HG03558 (cell line): ENCODE results near the gene MYO1B.

Experiments used
- ATAC-seq: cut with Tn5 transposase; IDR thresholded peaks from one replicate; pipeline ENCODE4 v1.9.1; 2021; ENCODE audit warnings: moderate number of reproducible peaks; ENCODE audit not compliant: unreplicated experiment; ENCODE audit errors: extremely low read depth

Gene MYO1B

DNA sequence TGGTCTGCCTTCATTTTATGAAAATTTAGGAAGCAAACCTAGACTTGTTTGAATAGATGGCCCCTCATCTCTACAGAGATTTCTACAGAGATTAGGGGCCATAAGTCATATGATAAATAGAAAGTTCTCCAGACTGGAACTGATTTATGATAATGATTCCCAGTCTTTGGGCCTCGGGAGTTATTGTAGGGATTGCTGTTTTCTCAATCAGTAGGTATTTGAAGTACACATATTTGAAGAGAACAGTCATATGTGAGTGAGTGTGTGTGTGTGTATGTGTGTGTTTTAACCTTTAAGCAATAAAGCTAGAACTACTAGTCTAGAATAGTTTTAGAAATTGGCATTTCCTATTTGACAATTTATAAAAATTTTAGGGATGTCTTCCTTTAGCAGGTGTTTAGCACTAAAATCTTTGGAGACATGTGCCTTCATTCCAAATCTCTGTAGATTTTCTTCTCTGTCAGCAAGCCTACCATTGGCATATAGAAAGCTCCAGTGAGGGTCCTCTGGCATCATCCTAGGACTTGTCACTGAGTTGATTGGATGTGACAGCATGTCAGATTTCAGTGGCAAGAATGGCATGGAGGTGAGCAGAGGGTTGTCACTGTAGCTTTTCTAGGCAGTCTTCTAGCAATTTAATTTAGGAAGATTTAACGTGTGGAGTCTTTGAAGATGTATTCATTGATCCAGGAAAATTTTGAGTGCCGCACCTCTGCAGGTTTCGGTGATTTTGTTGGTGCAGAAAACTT is 71.2 kb downstream of the MYO1B start:
- no peak for ATAC-seq

GRCh38 chr2:191318037-191318728 is 73.0 kb downstream of the MYO1B start:
- no peak for ATAC-seq

DNA sequence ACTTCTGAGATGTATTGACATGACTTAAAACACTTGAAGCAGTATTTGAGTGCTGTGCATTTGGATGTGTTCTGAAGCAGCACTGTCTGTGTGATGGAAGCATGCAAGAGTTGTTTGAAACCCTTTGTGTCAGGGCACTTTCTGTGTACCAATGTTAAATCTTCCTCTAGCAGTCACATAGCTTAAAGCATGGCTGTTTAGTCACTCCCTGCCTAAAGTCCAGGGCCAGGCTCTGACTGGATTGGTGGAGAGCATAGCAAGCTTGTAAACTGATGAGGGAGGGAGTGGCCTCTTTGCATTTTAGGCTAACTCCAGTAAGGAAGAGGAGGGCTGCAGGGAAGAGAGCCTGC is 73.5 kb downstream of the MYO1B start:
- no peak for ATAC-seq

GRCh38 chr2:191319186-191319585 is 74.0 kb downstream of the MYO1B start:
- ATAC-seq: no peak

DNA sequence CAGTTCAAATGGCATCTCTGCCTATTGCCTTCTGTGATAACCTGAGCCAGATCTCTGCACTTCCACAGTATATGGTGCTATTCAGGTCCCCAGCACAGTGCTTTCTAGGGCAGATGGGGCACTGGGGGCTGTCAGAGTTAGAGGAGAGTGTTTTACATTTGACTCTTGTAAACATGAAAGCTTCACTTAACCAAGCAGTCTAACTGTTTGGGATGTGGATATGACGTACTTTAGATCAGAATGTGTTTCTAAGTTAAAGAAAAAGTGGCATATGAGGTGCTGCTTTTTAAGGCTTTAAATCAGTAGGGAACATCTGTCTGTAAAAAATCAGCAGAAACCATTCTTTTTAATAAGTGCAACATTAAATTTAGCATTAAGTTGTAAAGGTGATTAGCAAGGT is 75.7 kb downstream of the MYO1B start:
- no peak for ATAC-seq

DNA sequence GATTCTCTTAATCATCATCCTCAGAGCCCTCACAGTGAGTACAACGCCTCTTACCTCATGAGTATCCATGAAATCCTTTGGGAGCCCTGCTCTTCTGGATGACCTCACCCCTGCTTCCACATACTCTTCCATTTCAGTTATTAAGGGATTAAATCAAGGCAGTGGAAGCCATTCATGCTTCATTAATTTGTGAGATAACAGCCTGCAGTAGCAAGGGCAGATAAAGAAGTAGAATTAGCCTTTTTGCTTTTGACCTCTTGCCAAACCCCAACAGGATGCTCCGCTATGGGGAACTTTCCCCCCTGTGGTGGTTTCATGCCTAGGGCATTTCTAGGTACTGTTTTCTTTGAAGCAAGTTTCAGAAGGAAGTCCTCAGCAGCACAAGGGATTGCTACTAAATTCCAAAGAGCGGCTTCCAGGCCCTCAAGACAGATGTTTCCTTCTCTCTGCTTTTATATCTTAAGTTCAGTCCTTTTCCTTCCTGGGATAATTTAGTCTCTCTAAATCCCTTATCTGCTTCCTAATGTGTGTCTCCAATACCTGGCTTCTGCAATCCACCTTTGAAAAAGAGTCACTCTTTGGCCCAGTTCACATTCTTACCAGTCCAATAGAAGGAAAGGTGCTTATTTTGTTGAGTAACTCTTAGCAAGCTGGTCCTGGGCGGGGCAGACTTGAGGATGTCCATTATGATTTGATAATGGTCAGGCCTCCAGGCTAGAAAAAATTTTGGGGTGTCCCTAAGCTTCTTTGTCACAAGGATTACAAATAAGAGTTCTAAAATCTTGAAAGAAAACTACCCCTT is 76.9 kb downstream of the MYO1B start:
- no peak for ATAC-seq

- ATAC-seq: no peak
Measured at GRCh38 chr2:191322828-191323506, 77.8 kb downstream of the MYO1B start.

GRCh38 chr2:191325651-191326365 is 80.6 kb downstream of the MYO1B start:
- no peak for ATAC-seq

GRCh38 chr2:191327484-191327883 is 82.3 kb downstream of the MYO1B start:
- ATAC-seq: no peak

DNA sequence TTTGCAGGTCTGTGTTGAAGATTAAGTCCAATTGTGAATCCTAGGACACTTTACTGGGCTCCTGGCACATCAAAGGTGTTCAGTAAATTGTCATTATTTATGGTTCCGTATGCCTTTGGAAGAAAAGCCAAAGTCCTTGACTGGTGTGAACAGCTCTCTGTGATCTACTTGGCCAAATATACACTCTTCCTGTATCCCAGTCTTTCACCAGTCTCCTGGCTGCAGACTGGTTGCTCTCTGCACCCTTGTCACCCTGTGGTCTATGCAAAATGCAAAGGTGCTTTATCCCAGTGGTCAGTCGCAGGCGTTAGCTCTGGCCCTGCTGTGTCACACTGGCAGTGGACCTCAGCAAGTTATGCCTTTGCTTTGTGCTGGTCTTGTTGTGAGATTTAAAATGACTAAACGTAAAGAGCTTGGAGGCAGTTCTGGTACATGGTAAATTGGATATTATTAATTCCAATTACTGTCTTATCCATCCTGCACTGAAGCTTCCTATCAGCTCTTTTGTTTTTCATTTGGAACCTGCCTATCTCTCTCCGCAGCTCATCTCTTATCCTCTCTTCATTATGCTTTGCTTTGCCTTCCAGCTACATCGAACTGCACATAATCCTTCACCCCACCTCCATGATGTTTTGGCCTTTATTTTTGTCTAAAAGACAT is 83.1 kb downstream of the MYO1B start:
- no peak for ATAC-seq

DNA sequence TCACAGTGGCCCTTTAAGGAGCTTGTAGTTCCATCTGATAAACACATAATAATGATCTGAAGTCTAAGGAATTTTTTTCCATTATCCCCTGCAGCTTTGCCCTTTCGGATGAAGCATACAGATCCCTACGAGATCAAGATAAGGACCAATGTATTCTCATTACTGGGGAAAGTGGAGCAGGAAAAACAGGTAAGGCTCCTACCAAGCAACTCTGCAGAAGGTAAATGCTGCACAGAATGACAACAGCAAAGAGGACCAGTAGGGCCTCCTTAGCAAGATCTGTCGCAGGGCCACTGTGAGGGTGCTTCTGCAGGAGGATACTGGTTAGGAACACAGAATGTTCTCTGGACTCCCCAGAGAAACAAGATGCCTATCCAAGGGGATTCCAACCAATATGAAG is 84.6 kb downstream of the MYO1B start:
- no peak for ATAC-seq

GRCh38 chr2:191333911-191334357 is 88.7 kb downstream of the MYO1B start:
- no peak for ATAC-seq

DNA sequence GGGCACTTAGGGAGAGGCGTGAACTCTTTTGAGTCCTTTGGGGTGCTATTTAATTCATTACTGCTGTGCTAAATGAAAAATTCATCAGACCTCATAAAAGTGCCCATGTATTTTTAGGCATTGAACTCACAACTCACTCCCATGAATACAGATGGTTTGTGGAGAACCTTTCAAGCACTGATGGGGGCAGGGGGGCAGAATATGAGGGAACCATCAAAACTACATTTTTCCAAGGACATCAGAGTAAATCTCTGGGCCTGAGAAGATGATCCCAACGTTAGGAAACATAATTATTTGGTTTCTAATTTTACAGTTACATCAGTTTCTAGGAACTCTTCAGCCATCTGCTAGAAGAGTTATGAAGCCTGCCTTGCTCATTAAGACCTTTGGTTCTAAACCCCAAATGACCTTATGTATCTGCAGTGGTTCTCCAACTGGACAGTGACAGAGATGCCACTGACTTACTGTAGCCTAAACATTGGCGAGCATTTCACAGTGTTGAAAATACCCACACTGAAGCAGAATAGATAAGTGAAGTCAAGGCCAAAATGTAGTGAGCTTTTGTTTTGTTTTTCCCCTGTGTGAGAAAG is 90.8 kb downstream of the MYO1B start:
- no peak for ATAC-seq

DNA sequence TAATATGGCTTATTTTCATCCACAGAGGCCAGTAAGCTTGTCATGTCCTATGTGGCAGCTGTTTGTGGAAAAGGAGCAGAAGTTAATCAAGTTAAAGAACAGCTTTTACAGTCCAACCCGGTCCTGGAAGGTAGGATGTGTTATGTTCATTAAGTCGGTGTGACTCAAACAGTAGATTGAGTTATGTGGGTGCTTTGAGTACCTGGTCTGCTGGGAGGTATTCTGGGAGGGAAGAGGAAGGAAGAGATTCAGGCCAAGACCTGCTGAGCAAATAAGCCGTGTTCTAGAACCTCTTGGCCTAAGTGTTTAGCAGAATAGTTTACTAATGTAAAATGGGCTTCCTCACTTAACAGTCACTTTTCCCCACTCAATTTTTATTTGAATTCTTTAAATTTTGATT is 96.2 kb downstream of the MYO1B start:
- no peak for ATAC-seq

GRCh38 chr2:191343796-191344338 is 98.7 kb downstream of the MYO1B start:
- ATAC-seq: no peak

DNA sequence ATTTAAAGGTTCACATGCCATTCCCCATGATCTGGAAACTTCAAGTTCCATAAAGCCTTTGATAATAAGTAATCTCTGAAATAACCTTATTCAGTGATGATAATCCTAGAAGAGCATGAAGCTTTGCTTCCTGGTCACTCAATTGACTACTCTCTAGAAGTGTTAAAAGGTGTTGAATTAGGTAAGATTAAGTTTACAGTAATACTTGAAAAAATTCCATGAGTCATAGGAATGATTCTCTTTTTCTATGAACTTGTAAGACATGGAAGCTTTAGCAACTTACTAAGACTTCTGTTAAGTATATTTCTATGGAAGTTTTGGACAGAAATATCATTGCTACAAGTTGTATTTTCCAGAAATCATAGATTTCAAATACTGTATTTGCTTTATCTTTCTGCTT is 100.6 kb downstream of the MYO1B start:
- ATAC-seq: no peak

GRCh38 chr2:191347154-191347553 is 102.0 kb downstream of the MYO1B start:
- ATAC-seq: no peak

DNA sequence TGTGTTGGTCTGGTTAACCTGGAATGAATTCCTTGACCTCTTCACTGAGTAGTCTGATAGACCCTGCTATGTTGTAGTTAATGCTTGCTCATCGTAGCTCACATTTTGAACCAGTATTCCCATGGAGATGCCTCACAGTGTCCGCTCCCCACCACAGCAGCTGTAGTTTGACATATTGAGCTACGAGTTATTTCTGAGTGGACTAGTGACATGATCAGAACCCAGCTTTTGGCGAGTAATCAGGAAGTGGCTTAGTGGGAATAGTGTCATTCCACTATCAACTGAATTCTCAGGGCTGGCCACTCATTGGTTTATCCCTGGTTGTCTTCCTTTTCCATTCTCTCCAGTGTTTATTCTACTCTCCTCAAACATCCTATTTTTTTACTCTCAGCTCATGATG is 102.7 kb downstream of the MYO1B start:
- no peak for ATAC-seq

DNA sequence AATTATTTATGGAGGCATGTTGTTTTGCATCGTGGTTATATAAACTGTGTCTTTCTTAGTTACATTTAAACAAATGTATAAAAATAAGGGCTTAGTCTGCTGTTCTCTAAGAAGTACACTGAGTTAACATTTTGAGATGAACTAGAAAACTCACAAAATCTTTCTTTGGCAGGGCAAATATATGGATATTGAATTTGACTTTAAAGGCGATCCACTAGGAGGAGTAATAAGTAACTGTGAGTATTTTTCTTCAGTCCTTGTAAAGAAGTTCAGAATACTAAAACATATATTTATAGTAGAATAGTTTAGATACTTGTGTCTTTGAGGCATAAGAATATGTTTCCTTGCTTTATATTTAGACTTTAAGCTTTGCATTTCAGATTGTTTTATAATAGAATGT is 104.8 kb downstream of the MYO1B start:
- ATAC-seq: no peak
